K562 (cell line): ENCODE data around the gene FDX1. TPM values are rescaled to one million over a fixed set of nuclear protein-coding genes. Genes with fewer than 3 reads are reported as not detected.

ENCODE experiments used
- ATF3 ChIP-seq, 2 experiments: fragments of 450-650 bp in 1 of 2; sonication (generic) in 1 of 2; formaldehyde crosslinking in 1 of 2; IDR thresholded peaks in 1 of 2; conservative IDR thresholded peaks in 1 of 2; 2 replicates each; pipeline versions ENCODE4 v1.6.1 to v1.8.1; 2016 to 2023; ENCODE audit warnings: mild to moderate bottlenecking in 2 of 2, moderate library complexity in 2 of 2, inconsistent platforms in 1 of 2, missing genetic modification reagents in 1 of 2
- BRD9 ChIP-seq: fragments of 450-650 bp; IDR thresholded peaks from 2 replicates; pipeline ENCODE4 v1.6.1; 2018; ENCODE audit warnings: low read depth; ENCODE audit not compliant: partially characterized antibody
- CEBPZ ChIP-seq: fragments of 150-350 bp; IDR thresholded peaks from 2 replicates; pipeline ENCODE4 v1.6.1; 2014; ENCODE audit warnings: low read depth, mild to moderate bottlenecking, low read length, borderline replicate concordance
- DIDO1 ChIP-seq: fragments of 450-650 bp; IDR thresholded peaks from 2 replicates; pipeline ENCODE4 v1.6.1; 2016; ENCODE audit warnings: low read depth, missing biosample characterization, missing genetic modification characterization
- FOXO4 ChIP-seq: fragments of 450-650 bp; formaldehyde crosslinking; IDR thresholded peaks from 2 replicates; pipeline ENCODE4 v1.4.0; 2020; ENCODE audit warnings: mild to moderate bottlenecking, moderate library complexity
- MCM3 ChIP-seq: fragments of 450-650 bp; IDR thresholded peaks from 2 replicates; pipeline ENCODE4 v1.6.1; 2016
- MTA3 ChIP-seq: fragments of 450-650 bp; formaldehyde crosslinking; IDR thresholded peaks from 2 replicates; pipeline ENCODE4 v1.6.1; 2017; ENCODE audit warnings: mild to moderate bottlenecking, borderline replicate concordance
- PHTF2 ChIP-seq: fragments of 250-450 bp; sonication (Bioruptor Pico); IDR thresholded peaks from 2 replicates; pipeline ENCODE4 v1.5.0; 2021; ENCODE audit warnings: mild to moderate bottlenecking
- REST ChIP-seq, 2 experiments: fragments of 450-650 bp; formaldehyde crosslinking in 1 of 2; IDR thresholded peaks; 2 replicates each; pipeline versions ENCODE4 v1.4.0 to v1.6.1; 2014 to 2020; ENCODE audit warnings: mild to moderate bottlenecking in 2 of 2, borderline replicate concordance in 1 of 2, low read depth in 1 of 2
- TEAD1 ChIP-seq, 2 experiments: fragments of 450-650 bp in 1 of 2; sonication (generic) in 1 of 2; formaldehyde crosslinking; IDR thresholded peaks; 2 replicates each; pipeline versions ENCODE4 v1.4.0 to v1.8.0; 2020 to 2022; ENCODE audit warnings: mild to moderate bottlenecking in 2 of 2, missing genetic modification reagents in 1 of 2
- YY1 ChIP-seq, 3 experiments: IDR thresholded peaks; 2 replicates each; pipeline ENCODE4 v1.6.1; 2011; ENCODE audit warnings: low read length in 2 of 3, mild to moderate bottlenecking in 2 of 3, moderate library complexity in 2 of 3, borderline replicate concordance in 1 of 3, control low read depth in 1 of 3, low read depth in 1 of 3; ENCODE audit not compliant: insufficient read depth in 3 of 3, insufficient replicate concordance in 2 of 3, control insufficient read depth in 1 of 3, insufficient read length in 1 of 3; ENCODE audit errors: extremely low read depth in 1 of 3
- ZNF274 ChIP-seq: IDR thresholded peaks from 2 replicates; pipeline ENCODE4 v1.6.1; 2011; ENCODE audit warnings: low read depth, mild to moderate bottlenecking, low read length, moderate library complexity, borderline replicate concordance
- polyA plus RNA-seq, 8 experiments: library from polyadenylated mRNA; depleted of rRNA in 4 of 8; stranded (reverse) in 5 of 8; unstranded in 3 of 8; fragments of >200 nt; fragmentation: Nextera tagmentation in 2 of 8; fragmentation: Illumina TruSeq in 1 of 8; extraction: Ambion mirVana in 2 of 8; extraction: Trizol in 1 of 8; gene quantifications; 2 replicates each; pipeline versions ENCODE4 v1.2.1 to v1.2.3, GENCODE V29; 2011 to 2014; ENCODE audit warnings: inconsistent platforms in 1 of 8, missing spikeins in 1 of 8
- total RNA-seq, 7 experiments: library from RNA; depleted of rRNA in 6 of 7; stranded (reverse); fragments of >200 nt in 6 of 7; fragmentation: Illumina TruSeq in 2 of 7; extraction: Trizol in 2 of 7; gene quantifications; 2 replicates each; pipeline versions ENCODE4 v1.2.1 to v1.2.3, GENCODE V29; 2011 to 2021; ENCODE audit warnings: low replicate concordance in 1 of 7

Gene FDX1
- total and polyA plus RNA-seq, 9 of the 15 experiments (the other 6 are each of a cell fraction or from before 2014, with no cell fraction given): 6.4 to 14.3 (median 11.4) TPM

GRCh38 chr11:110415081-110415480 is 14.7 kb upstream of the FDX1 start (continued):
- TF ChIP-seq REST (IDR thresholded peaks at IDR 0.05; ENCODE audit: borderline replicate concordance) (no peak), REST (CRISPR knock-in tag; IDR thresholded peaks at IDR 0.05; ENCODE audit: low read depth) (no peak), BRD9 (no peak), CEBPZ (no peak), MTA3 (no peak), ZNF274 (no peak), FOXO4 (no peak), MCM3 (no peak), DIDO1 (tag) (no peak), TEAD1 (CRISPR knock-in tag; IDR thresholded peaks at IDR 0.05) (no peak), PHTF2 (no peak), YY1 (IDR thresholded peaks at IDR 0.05; ENCODE audit: borderline replicate concordance in 1 of 3, control insufficient read depth in 1 of 3, extremely low read depth in 1 of 3, insufficient read depth in 3 of 3, insufficient read length in 1 of 3, insufficient replicate concordance in 2 of 3, low read depth in 1 of 3, low read length in 2 of 3) (no peak), ATF3 (IDR thresholded peaks at IDR 0.05) (no peak), ATF3 (CRISPR knock-in tag; conservative IDR thresholded peaks at IDR 0.05) (no peak)
